ENCODE results near the gene TNS4. TPM values are rescaled to one million over a fixed set of nuclear protein-coding genes. Genes with fewer than 3 reads are reported as not detected.

TNS4 gene
- total RNA-seq, 1 donor from 2014 or later, result not detected

DNA sequence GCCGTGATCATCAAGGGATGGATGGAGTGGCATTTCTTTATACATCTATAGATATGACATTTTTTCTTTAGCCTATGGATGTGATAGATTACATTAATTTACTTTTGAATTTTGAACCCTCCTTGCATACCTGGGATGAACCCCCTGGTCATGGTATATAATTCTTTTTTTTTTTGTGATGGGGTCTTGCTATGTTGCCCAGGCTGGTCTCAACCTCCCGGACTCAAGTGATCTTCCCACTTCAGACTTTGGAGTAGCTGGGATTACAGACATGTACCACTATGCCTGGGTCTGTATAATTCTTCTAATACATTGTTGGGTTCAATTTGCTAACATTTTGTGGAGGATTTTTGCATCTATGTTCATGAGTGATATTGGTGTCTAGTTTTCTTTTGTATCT lies 1.7 kb upstream of the TNS4 start:
- TF ChIP-seq, protein P1, sequence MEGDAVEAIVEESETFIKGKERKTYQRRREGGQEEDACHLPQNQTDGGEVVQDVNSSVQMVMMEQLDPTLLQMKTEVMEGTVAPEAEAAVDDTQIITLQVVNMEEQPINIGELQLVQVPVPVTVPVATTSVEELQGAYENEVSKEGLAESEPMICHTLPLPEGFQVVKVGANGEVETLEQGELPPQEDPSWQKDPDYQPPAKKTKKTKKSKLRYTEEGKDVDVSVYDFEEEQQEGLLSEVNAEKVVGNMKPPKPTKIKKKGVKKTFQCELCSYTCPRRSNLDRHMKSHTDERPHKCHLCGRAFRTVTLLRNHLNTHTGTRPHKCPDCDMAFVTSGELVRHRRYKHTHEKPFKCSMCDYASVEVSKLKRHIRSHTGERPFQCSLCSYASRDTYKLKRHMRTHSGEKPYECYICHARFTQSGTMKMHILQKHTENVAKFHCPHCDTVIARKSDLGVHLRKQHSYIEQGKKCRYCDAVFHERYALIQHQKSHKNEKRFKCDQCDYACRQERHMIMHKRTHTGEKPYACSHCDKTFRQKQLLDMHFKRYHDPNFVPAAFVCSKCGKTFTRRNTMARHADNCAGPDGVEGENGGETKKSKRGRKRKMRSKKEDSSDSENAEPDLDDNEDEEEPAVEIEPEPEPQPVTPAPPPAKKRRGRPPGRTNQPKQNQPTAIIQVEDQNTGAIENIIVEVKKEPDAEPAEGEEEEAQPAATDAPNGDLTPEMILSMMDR (IDR thresholded peaks at IDR 0.05; ENCODE audit: partially characterized antibody, unreplicated experiment), result no peak
- no peaks in the 10 kb centered on the region for H3K9me3 Mint-ChIP-seq (ENCODE audit: unreplicated experiment)
- H3K4me3 Mint-ChIP-seq (ENCODE audit: unreplicated experiment), result no peak overlapping the region
- DNase-seq, result no peak
- H3K27me3 Mint-ChIP-seq (ENCODE audit: unreplicated experiment), result peaks cover 5% of the 10 kb centered on the region
- no peaks in the 10 kb centered on the region for H3K4me1 Mint-ChIP-seq (ENCODE audit: low read depth, unreplicated experiment)
- no peak overlapping the region for H3K27ac Mint-ChIP-seq (ENCODE audit: unreplicated experiment)
- H3K36me3 Mint-ChIP-seq (ENCODE audit: unreplicated experiment), result peaks cover 15% of the 10 kb centered on the region

DNA sequence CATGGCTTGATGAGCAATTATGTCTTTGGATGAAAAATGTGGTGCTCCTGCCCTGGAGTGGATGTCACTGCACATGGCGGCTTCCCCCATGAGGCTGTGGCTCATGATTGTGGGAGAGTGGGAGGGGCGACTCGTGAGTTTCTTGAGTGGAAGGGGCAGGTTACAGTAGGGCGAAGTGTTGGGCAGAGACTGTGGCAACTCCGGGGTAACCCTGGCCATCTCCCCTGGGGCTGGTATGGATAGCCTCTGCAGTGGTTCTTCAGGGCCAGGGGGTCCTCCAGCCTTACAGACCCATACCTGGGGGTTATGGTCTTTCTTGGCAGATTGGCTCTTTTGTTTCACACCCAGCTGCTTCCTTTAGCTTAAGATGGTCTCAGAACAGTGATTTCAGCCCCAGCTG lies 1.3 kb upstream of the TNS4 start:
- TF ChIP-seq, protein P1 (IDR thresholded peaks at IDR 0.05; ENCODE audit: partially characterized antibody, unreplicated experiment), result no peak
- Mint-ChIP-seq H3K27me3 (ENCODE audit: unreplicated experiment) (peaks cover 5% of the 10 kb centered on the region), H3K4me3 (ENCODE audit: unreplicated experiment) (no peak overlapping the region), H3K36me3 (ENCODE audit: unreplicated experiment) (peaks cover 15% of the 10 kb centered on the region), H3K27ac (ENCODE audit: unreplicated experiment) (no peak overlapping the region), H3K4me1 (ENCODE audit: low read depth, unreplicated experiment) (no peaks in the 10 kb centered on the region), H3K9me3 (ENCODE audit: unreplicated experiment) (no peaks in the 10 kb centered on the region)
- no peak for DNase-seq

DNA sequence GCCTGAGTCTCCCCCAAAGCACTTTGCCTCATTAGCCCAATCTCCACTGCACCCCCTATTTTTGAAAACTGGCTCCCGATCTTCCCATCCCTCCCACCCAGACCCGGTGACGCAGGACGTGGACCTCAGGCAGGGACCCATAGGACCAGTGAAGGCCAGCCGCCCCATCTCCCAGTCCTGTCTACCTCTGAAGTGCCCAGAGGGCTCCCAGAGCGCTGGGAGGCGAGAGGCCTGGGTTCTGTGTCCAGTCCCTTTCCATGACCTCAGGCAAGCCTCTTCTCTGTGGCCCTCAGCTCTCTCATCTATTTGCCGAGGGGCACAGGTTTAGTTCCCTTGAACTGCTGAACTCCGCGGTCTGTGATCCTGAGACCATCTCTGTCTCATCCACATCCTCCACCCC lies 714 bp downstream of the TNS4 start:
- no peak for DNase-seq
- Mint-ChIP-seq H3K27ac (ENCODE audit: unreplicated experiment) (no peak overlapping the region), H3K9me3 (ENCODE audit: unreplicated experiment) (no peaks in the 10 kb centered on the region), H3K4me3 (ENCODE audit: unreplicated experiment) (no peak overlapping the region), H3K36me3 (ENCODE audit: unreplicated experiment) (peaks cover 15% of the 10 kb centered on the region), H3K27me3 (ENCODE audit: unreplicated experiment) (peaks cover 3% of the 10 kb centered on the region), H3K4me1 (ENCODE audit: low read depth, unreplicated experiment) (no peaks in the 10 kb centered on the region)
- TF ChIP-seq, protein P1 (IDR thresholded peaks at IDR 0.05; ENCODE audit: partially characterized antibody, unreplicated experiment), result no peak

DNA sequence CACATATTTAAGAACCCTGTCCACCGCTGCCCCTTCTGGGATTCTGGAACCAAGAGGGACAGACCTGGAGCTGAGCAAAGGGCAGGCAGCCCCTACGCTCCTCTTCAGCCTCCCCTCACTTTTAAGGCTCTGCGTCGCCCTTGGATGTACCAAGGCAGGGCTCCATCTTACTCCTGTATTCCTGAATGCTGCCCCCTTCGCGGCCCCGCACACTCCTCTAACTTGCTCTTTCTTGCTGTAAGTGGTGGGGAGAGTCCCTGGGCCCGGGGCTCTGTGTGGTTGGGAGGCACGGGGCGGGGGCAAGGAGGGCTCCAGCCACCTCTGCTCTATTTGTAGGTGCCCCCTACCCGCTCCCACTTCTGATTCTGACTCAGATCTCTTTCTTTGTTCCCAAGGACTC lies 1.2 kb downstream of the TNS4 start:
- no peak for DNase-seq
- Mint-ChIP-seq H3K27me3 (ENCODE audit: unreplicated experiment) (peaks cover 3% of the 10 kb centered on the region), H3K36me3 (ENCODE audit: unreplicated experiment) (peaks cover 15% of the 10 kb centered on the region), H3K4me3 (ENCODE audit: unreplicated experiment) (no peak overlapping the region), H3K27ac (ENCODE audit: unreplicated experiment) (no peak overlapping the region), H3K4me1 (ENCODE audit: low read depth, unreplicated experiment) (no peaks in the 10 kb centered on the region), H3K9me3 (ENCODE audit: unreplicated experiment) (no peaks in the 10 kb centered on the region)
- TF ChIP-seq, protein P1 (IDR thresholded peaks at IDR 0.05; ENCODE audit: partially characterized antibody, unreplicated experiment), result no peak

DNA sequence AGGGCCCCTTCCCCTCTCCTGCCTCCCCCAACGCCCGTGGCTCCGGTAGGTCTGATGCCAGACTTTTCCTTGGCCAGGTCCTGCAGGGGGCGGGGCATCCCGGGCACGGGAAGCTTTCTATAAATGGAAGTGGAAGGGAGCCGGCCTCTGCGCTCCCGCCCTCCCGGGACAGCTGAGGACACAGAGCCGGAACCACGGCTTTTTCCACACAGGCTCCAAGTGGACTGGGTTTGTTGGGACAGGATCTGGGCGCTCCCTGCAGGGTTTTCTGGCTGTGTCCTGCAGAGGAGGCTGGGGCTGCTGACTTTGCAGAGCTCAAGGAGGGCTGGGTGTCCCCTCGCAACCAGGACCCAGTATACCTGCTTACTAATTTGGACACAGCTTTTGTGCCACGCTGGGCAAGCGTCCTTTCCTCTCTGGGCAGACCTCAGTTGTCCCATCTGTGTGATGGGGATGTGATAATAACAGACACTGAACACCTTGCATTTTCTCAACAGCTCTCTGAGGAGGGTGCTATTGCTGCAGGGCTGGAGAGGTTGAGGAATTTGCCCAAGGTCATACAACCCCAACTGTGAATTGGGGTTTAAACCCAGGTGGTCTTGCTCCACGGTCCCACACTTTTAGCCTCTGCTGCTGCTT lies 1.8 kb downstream of the TNS4 start:
- Mint-ChIP-seq H3K36me3 (ENCODE audit: unreplicated experiment) (peaks cover 15% of the 10 kb centered on the region), H3K27me3 (ENCODE audit: unreplicated experiment) (peaks cover 3% of the 10 kb centered on the region), H3K9me3 (ENCODE audit: unreplicated experiment) (no peaks in the 10 kb centered on the region), H3K4me3 (ENCODE audit: unreplicated experiment) (no peak overlapping the region), H3K4me1 (ENCODE audit: low read depth, unreplicated experiment) (no peaks in the 10 kb centered on the region), H3K27ac (ENCODE audit: unreplicated experiment) (no peak overlapping the region)
- TF ChIP-seq, protein P1 (IDR thresholded peaks at IDR 0.05; ENCODE audit: partially characterized antibody, unreplicated experiment), result no peak
- peak; percentile 65 for DNase-seq
